Activated T-helper 1 cell treated with anti-CD3 and anti-CD28 coated beads, Interleukin-12 subunit alpha, Interleukin-12 subunit beta, Interleukin-2, Interleukin-4 antibody, amounts not matched to agents 30 ng/mL and 10 ng/mL and 1 ng/mL, durations not matched to agents 14 hours and 24 hours and 36 hours (primary cell): ENCODE measurements around the gene PFDN2. TPM values are rescaled to one million over a fixed set of nuclear protein-coding genes. Genes with fewer than 3 reads are reported as not detected.

Source experiments
- DNase-seq: peaks from one replicate; pipeline ENCODE4 v3.0.0; 2021; ENCODE audit warnings: low spot score
- H3K27ac Mint-ChIP-seq: one replicate; pipeline ENCODE4 v1.8.0; 2021; ENCODE audit warnings: mild to moderate bottlenecking, mixed read lengths
- H3K27me3 Mint-ChIP-seq: one replicate; pipeline ENCODE4 v1.8.0; 2022; ENCODE audit warnings: mild to moderate bottlenecking, moderate library complexity, mixed read lengths; ENCODE audit not compliant: insufficient read depth
- H3K36me3 Mint-ChIP-seq: one replicate; pipeline ENCODE4 v1.8.0; 2021; ENCODE audit warnings: low read depth, mixed read lengths
- H3K4me1 Mint-ChIP-seq: one replicate; pipeline ENCODE4 v1.8.0; 2021; ENCODE audit warnings: low read depth, mixed read lengths
- H3K4me3 Mint-ChIP-seq: one replicate; pipeline ENCODE4 v1.8.0; 2021; ENCODE audit warnings: mild to moderate bottlenecking, moderate library complexity, mixed read lengths
- H3K9me3 Mint-ChIP-seq: one replicate; pipeline ENCODE4 v1.8.0; 2021; ENCODE audit warnings: mixed read lengths
- intact Hi-C: fragments of 100-400 bp; cut with micrococcal nuclease; formaldehyde crosslinking; loops from one replicate; pipeline ENCODE4 v1.15.1; 2024
- total RNA-seq: library from RNA; stranded (reverse); gene quantifications from 2 replicates; pipeline ENCODE4 v1.2.3, GENCODE V29; 2022

PFDN2 gene
- total RNA-seq, 1 donor from 2014 or later = 164 TPM

- intact Hi-C loops = no loop called here
- H3K36me3 Mint-ChIP-seq = peaks cover 32% of the 10 kb centered on the region
- H3K4me1 Mint-ChIP-seq = peaks cover 69% of the 10 kb centered on the region
- no peaks in the 10 kb centered on the region for H3K9me3 Mint-ChIP-seq
- peak overlapping the region; percentile 32 for H3K27ac Mint-ChIP-seq
- no peaks in the 10 kb centered on the region for H3K27me3 Mint-ChIP-seq
- no peak for DNase-seq
- H3K4me3 Mint-ChIP-seq = no peak overlapping the region
These were observed 3.3 kb downstream of the PFDN2 start for GRCh38 chr1:161114556-161114955.

GRCh38 chr1:161113915-161114314 is 3.9 kb downstream of the PFDN2 start:
- peaks cover 34% of the 10 kb centered on the region for H3K36me3 Mint-ChIP-seq
- no peak for DNase-seq
- no peak overlapping the region for H3K4me3 Mint-ChIP-seq
- H3K27ac Mint-ChIP-seq = no peak overlapping the region
- intact Hi-C loops = no loop called here
- H3K27me3 Mint-ChIP-seq = no peaks in the 10 kb centered on the region
- peaks cover 69% of the 10 kb centered on the region for H3K4me1 Mint-ChIP-seq
- no peaks in the 10 kb centered on the region for H3K9me3 Mint-ChIP-seq

- Mint-ChIP-seq H3K27ac (no peak overlapping the region), H3K4me1 (peaks cover 60% of the 10 kb centered on the region), H3K27me3 (no peaks in the 10 kb centered on the region), H3K9me3 (no peaks in the 10 kb centered on the region), H3K4me3 (no peak overlapping the region), H3K36me3 (peaks cover 32% of the 10 kb centered on the region)
- intact Hi-C loops = no loop called here
- DNase-seq = no peak
These were observed 6.3 kb downstream of the PFDN2 start for GRCh38 chr1:161111527-161111926.

GRCh38 chr1:161111117-161111516 is 6.7 kb downstream of the PFDN2 start:
- H3K9me3 Mint-ChIP-seq = no peaks in the 10 kb centered on the region
- peaks cover 56% of the 10 kb centered on the region for H3K4me1 Mint-ChIP-seq
- H3K27me3 Mint-ChIP-seq = no peaks in the 10 kb centered on the region
- no peak overlapping the region for H3K4me3 Mint-ChIP-seq
- intact Hi-C loops = no loop called here
- DNase-seq = no peak
- no peak overlapping the region for H3K27ac Mint-ChIP-seq
- peaks cover 32% of the 10 kb centered on the region for H3K36me3 Mint-ChIP-seq

- no peaks in the 10 kb centered on the region for H3K27me3 Mint-ChIP-seq
- no peaks in the 10 kb centered on the region for H3K9me3 Mint-ChIP-seq
- H3K4me1 Mint-ChIP-seq = peaks cover 12% of the 10 kb centered on the region
- H3K36me3 Mint-ChIP-seq = peaks cover 26% of the 10 kb centered on the region
- intact Hi-C loops = no loop called here
- no peak overlapping the region for H3K27ac Mint-ChIP-seq
- no peak overlapping the region for H3K4me3 Mint-ChIP-seq
- no peak for DNase-seq
These were observed 11.4 kb downstream of the PFDN2 start for GRCh38 chr1:161106431-161106830.

GRCh38 chr1:161100556-161100955 is 17.3 kb downstream of the PFDN2 start:
- Mint-ChIP-seq H3K27ac (no peak overlapping the region), H3K4me1 (peaks cover 28% of the 10 kb centered on the region)

GRCh38 chr1:161099090-161099802 is 18.6 kb downstream of the PFDN2 start:
- Mint-ChIP-seq H3K4me1 (peaks cover 35% of the 10 kb centered on the region), H3K27me3 (no peaks in the 10 kb centered on the region), H3K4me3 (peak overlapping the region; percentile 68), H3K27ac (peak overlapping the region; percentile 3), H3K9me3 (no peaks in the 10 kb centered on the region), H3K36me3 (peaks cover 22% of the 10 kb centered on the region)
- intact Hi-C loops = loop anchor here (5.0 kb wide), 1 partner anchor 262 kb away; no protein-coding TSS in a partner anchor
- no peak for DNase-seq

More at GRCh38 chr1:161100556-161100955, 17.3 kb downstream of the PFDN2 start:
- H3K27me3 Mint-ChIP-seq = no peaks in the 10 kb centered on the region
- no peaks in the 10 kb centered on the region for H3K9me3 Mint-ChIP-seq
- no peak overlapping the region for H3K4me3 Mint-ChIP-seq
- DNase-seq = no peak
- H3K36me3 Mint-ChIP-seq = peaks cover 23% of the 10 kb centered on the region
- intact Hi-C loops = no loop called here

- peak; percentile 68 for DNase-seq
- intact Hi-C loops = loop anchor here (1.0 to 5.0 kb wide), 2 partner anchors 21 to 261 kb away; no protein-coding TSS in a partner anchor
- H3K27me3 Mint-ChIP-seq = peaks cover 2% of the 10 kb centered on the region
- peak within 1 kb of the TSS; percentile 80 for H3K4me3 Mint-ChIP-seq
- H3K36me3 Mint-ChIP-seq = peaks cover 19% of the 10 kb centered on the region
- peak within 1 kb of the TSS; percentile 96 for H3K27ac Mint-ChIP-seq
- H3K4me1 Mint-ChIP-seq = peaks cover 39% of the 10 kb centered on the region
- no peaks in the 10 kb centered on the region for H3K9me3 Mint-ChIP-seq
These were observed 19.4 kb downstream of the PFDN2 start, which contains the start of gene KLHDC9 for GRCh38 chr1:161098210-161099068. Gene KLHDC9, plus strand, starts transcription at chr1:161098361. Its CDS starts 175 bp downstream, at chr1:161098536.

- Mint-ChIP-seq H3K27ac (no peak overlapping the region), H3K27me3 (peaks cover 2% of the 10 kb centered on the region)
These were observed 21.3 kb downstream of the PFDN2 start for GRCh38 chr1:161096530-161096929.

GRCh38 chr1:161096015-161096414 is 21.8 kb downstream of the PFDN2 start:
- peaks cover 62% of the 10 kb centered on the region for H3K4me1 Mint-ChIP-seq
- no peaks in the 10 kb centered on the region for H3K9me3 Mint-ChIP-seq
- H3K27ac Mint-ChIP-seq = no peak overlapping the region
- no peak for DNase-seq
- no peak overlapping the region for H3K4me3 Mint-ChIP-seq
- H3K36me3 Mint-ChIP-seq = peaks cover 14% of the 10 kb centered on the region
- peaks cover 2% of the 10 kb centered on the region for H3K27me3 Mint-ChIP-seq
- intact Hi-C loops = loop anchor here (2.0 to 5.0 kb wide), 4 partner anchors 27 to 259 kb away; partner anchors contain the start of genes ARHGAP30 and DEDD

More at GRCh38 chr1:161096530-161096929, 21.3 kb downstream of the PFDN2 start:
- Mint-ChIP-seq H3K36me3 (peaks cover 14% of the 10 kb centered on the region), H3K4me1 (peaks cover 58% of the 10 kb centered on the region), H3K4me3 (no peak overlapping the region), H3K9me3 (no peaks in the 10 kb centered on the region)
- intact Hi-C loops = loop anchor here (2.0 to 5.0 kb wide), 4 partner anchors 28 to 259 kb away; partner anchors contain the start of genes ARHGAP30 and DEDD
- DNase-seq = no peak

- DNase-seq = no peak
- no peak overlapping the region for H3K4me3 Mint-ChIP-seq
- intact Hi-C loops = loop anchor here (5.0 kb wide), 1 partner anchor 258 kb away; no protein-coding TSS in a partner anchor
- peaks cover 2% of the 10 kb centered on the region for H3K27me3 Mint-ChIP-seq
- peaks cover 70% of the 10 kb centered on the region for H3K4me1 Mint-ChIP-seq
- H3K36me3 Mint-ChIP-seq = peaks cover 13% of the 10 kb centered on the region
- H3K9me3 Mint-ChIP-seq = no peaks in the 10 kb centered on the region
- no peak overlapping the region for H3K27ac Mint-ChIP-seq
These were observed 22.6 kb downstream of the PFDN2 start for GRCh38 chr1:161095230-161095629.

- Mint-ChIP-seq H3K36me3 (peaks cover 6% of the 10 kb centered on the region), H3K4me1 (peaks cover 71% of the 10 kb centered on the region), H3K27ac (no peak overlapping the region), H3K9me3 (no peaks in the 10 kb centered on the region), H3K4me3 (no peak overlapping the region), H3K27me3 (peaks cover 2% of the 10 kb centered on the region)
- DNase-seq = no peak
- intact Hi-C loops = no loop called here
These were observed 23.4 kb downstream of the PFDN2 start for GRCh38 chr1:161094481-161094880.
